ENCODE data around the gene LBX1. TPM values are rescaled to one million over a fixed set of nuclear protein-coding genes. Genes with fewer than 3 reads are reported as not detected.

Gene LBX1
- total RNA-seq, 1 experiment from 2014 or later, result not detected

DNA sequence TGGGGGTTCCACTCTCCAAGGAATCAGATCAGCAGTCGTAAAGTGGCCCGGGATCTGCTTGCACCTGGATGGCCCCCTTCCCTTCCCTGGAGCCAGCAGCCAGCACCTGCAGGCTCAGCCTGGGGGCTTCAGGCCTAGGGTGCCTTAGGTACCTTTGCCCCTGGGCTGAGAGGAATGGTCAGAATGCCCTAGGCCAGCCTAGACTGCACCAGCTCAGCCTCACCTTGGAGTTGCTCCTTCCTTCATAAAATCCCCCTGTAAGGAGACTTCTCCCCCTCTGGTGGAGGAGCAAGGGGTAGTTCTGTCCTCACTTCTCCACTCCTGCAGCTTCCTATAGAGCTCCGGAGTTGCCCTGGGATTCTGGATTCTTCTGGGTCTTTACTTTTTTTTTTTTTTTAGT lies 32.4 kb upstream of the LBX1 start (continued):
- TF ChIP-seq, protein P1, sequence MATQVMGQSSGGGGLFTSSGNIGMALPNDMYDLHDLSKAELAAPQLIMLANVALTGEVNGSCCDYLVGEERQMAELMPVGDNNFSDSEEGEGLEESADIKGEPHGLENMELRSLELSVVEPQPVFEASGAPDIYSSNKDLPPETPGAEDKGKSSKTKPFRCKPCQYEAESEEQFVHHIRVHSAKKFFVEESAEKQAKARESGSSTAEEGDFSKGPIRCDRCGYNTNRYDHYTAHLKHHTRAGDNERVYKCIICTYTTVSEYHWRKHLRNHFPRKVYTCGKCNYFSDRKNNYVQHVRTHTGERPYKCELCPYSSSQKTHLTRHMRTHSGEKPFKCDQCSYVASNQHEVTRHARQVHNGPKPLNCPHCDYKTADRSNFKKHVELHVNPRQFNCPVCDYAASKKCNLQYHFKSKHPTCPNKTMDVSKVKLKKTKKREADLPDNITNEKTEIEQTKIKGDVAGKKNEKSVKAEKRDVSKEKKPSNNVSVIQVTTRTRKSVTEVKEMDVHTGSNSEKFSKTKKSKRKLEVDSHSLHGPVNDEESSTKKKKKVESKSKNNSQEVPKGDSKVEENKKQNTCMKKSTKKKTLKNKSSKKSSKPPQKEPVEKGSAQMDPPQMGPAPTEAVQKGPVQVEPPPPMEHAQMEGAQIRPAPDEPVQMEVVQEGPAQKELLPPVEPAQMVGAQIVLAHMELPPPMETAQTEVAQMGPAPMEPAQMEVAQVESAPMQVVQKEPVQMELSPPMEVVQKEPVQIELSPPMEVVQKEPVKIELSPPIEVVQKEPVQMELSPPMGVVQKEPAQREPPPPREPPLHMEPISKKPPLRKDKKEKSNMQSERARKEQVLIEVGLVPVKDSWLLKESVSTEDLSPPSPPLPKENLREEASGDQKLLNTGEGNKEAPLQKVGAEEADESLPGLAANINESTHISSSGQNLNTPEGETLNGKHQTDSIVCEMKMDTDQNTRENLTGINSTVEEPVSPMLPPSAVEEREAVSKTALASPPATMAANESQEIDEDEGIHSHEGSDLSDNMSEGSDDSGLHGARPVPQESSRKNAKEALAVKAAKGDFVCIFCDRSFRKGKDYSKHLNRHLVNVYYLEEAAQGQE (IDR thresholded peaks at IDR 0.05; ENCODE audit: low read depth), result no peak
- TF ChIP-seq TCF7L2 (IDR thresholded peaks at IDR 0.05; ENCODE audit: borderline replicate concordance, extremely low read depth, insufficient read depth, insufficient read length) (no peak), SRF (IDR thresholded peaks at IDR 0.05; ENCODE audit: low read depth) (no peak), POLR2AphosphoS5 (IDR thresholded peaks at IDR 0.05; ENCODE audit: low read depth, low read length) (no peak), SIN3A (IDR thresholded peaks at IDR 0.05; ENCODE audit: low read depth) (no peak), SP1 (IDR thresholded peaks at IDR 0.05; ENCODE audit: low read depth) (no peak)
- TF ChIP-seq, protein P2, sequence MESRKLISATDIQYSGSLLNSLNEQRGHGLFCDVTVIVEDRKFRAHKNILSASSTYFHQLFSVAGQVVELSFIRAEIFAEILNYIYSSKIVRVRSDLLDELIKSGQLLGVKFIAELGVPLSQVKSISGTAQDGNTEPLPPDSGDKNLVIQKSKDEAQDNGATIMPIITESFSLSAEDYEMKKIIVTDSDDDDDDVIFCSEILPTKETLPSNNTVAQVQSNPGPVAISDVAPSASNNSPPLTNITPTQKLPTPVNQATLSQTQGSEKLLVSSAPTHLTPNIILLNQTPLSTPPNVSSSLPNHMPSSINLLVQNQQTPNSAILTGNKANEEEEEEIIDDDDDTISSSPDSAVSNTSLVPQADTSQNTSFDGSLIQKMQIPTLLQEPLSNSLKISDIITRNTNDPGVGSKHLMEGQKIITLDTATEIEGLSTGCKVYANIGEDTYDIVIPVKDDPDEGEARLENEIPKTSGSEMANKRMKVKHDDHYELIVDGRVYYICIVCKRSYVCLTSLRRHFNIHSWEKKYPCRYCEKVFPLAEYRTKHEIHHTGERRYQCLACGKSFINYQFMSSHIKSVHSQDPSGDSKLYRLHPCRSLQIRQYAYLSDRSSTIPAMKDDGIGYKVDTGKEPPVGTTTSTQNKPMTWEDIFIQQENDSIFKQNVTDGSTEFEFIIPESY (IDR thresholded peaks at IDR 0.05; ENCODE audit: extremely low read depth, insufficient replicate concordance, low read length), result no peak

DNA sequence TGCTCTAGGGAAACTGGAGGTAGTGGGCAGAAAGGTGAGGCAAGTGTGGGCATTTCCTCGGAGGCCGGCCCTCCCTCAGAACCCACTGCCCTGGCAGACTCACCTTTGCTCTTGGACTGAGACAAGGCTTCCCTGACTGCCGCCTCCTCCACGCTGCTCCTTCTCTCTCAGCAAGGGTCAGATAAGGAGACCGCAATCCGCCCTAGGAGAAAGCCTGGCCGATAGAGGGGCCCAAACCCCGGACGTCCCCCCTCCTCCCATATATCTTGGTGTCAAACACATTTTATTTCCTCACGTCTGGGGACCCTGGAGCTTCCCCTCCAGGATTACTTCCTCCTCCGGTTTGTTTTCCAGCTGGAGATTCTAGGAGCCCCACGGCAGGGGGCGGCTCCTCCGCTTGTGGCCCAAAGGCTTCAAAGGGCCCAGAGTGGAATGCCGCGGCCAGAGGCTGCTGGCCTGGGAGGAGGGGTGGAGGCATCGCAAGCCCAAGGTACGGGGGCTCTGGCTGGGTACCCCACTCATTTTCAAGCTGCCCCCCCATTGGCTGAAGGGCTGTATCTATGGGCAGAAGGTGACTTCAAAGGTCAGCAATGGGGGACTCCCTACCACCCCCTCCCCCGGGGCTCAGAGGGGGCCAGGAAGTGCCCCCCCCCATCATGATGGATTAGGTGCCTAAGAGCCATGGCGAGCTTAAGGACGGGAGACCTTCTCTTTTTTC lies 31.7 kb upstream of the LBX1 start:
- intact Hi-C loops (cut with micrococcal nuclease), result no loop called here
- Histone ChIP-seq H3K4me2 (ENCODE audit: low read length) (no peak overlapping the region), H3K9me3 (ENCODE audit: control insufficient read depth in 1 of 2, insufficient read depth in 1 of 2, low read depth in 1 of 2, low read length in 2 of 2) (no peaks in the 10 kb centered on the region), H3K9me2 (ENCODE audit: insufficient read depth) (no peaks in the 10 kb centered on the region), H3K27ac (ENCODE audit: low read depth, low read length) (no peak overlapping the region), H3K4me1 (ENCODE audit: control insufficient read depth in 1 of 2, insufficient read depth in 2 of 2, low read length in 2 of 2) (peaks cover 0 to 8% of the 10 kb centered on the region in 2 experiments; a peak in 1 of 4 replicates), H3K27me3 (ENCODE audit: insufficient read depth, low read length) (no peaks in the 10 kb centered on the region), H3K9ac (ENCODE audit: low read length) (no peak overlapping the region), H3K4me3 (replicated peaks in 1 of 2; ENCODE audit: low read depth in 1 of 2, low read length in 2 of 2) (no peak overlapping the region), H3K79me2 (ENCODE audit: insufficient read depth, low read length) (no peaks in the 10 kb centered on the region), H2AFZ (ENCODE audit: low read depth, low read length, poor library complexity, severe bottlenecking) (no peak overlapping the region), H3K36me3 (ENCODE audit: control insufficient read depth in 1 of 2, insufficient read depth in 2 of 2, low read length in 2 of 2) (no peaks in the 10 kb centered on the region), H4K20me1 (ENCODE audit: insufficient read depth) (no peaks in the 10 kb centered on the region)
- no peak for TF ChIP-seq CEBPB (IDR thresholded peaks at IDR 0.05; ENCODE audit: low read depth)
- no peak for TF ChIP-seq ZNF274 (IDR thresholded peaks at IDR 0.05; ENCODE audit: low read depth, low read length)
- no peak for TF ChIP-seq YY1 (IDR thresholded peaks at IDR 0.05; ENCODE audit: extremely low read depth, insufficient replicate concordance, low read depth, low read length)
- TF ChIP-seq, protein P2 (IDR thresholded peaks at IDR 0.05; ENCODE audit: extremely low read depth, insufficient replicate concordance, low read length), result no peak
- no peak for TF ChIP-seq ZFX (IDR thresholded peaks at IDR 0.05)
- no peak for TF ChIP-seq POLR2AphosphoS5 (IDR thresholded peaks at IDR 0.05; ENCODE audit: low read depth, low read length)
- TF ChIP-seq, protein P3, sequence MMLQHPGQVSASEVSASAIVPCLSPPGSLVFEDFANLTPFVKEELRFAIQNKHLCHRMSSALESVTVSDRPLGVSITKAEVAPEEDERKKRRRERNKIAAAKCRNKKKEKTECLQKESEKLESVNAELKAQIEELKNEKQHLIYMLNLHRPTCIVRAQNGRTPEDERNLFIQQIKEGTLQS (IDR thresholded peaks at IDR 0.05), result no peak
- no peak for TF ChIP-seq SIN3A (IDR thresholded peaks at IDR 0.05; ENCODE audit: low read depth)
- BruUV-seq (replicated peaks), result no TSS peak
- DNase-seq (ENCODE audit: low read depth, low spot score) (no peak), ATAC-seq (no peak)
- CTCF ChIA-PET, result interaction anchor here (1.3 kb wide), 1 partner anchor 23 kb away, joined by 3 read pairs; no protein-coding TSS in a partner anchor
- POLR2A ChIA-PET, result no interaction called here
- RAD21 ChIA-PET (ENCODE audit: low non-redundant PET in 1 of 2, low total read pairs in 2 of 2, uncharacterized antibody in 2 of 2, unreplicated experiment in 2 of 2), result no interaction called here
